Smooth muscle cell (in vitro differentiated cells): ENCODE data around the gene SNAP29. TPM values are rescaled to one million over a fixed set of nuclear protein-coding genes. Genes with fewer than 3 reads are reported as not detected.

Experiments
- DNase-seq: peaks from one replicate; lab custom pipeline; 2025; ENCODE audit not compliant: unreplicated experiment; lab: John Stamatoyannopoulos, UW
- H2AFZ ChIP-seq: fragments of 200-600 bp; sonication (generic); 2 replicates; pipeline ENCODE4 v1.6.0; 2016; ENCODE audit warnings: antibody characterized with exemption, low read depth, mild to moderate bottlenecking
- H3F3A ChIP-seq: fragments of 200-600 bp; sonication (generic); 2 replicates; pipeline ENCODE4 v1.6.0; 2017; ENCODE audit warnings: antibody characterized with exemption, low read depth
- H3K27ac ChIP-seq: fragments of 200-600 bp; sonication (generic); 2 replicates; pipeline ENCODE4 v1.5.1; 2016; ENCODE audit warnings: low read depth, mild to moderate bottlenecking
- H3K27me3 ChIP-seq: fragments of 200-600 bp; sonication (generic); 2 replicates; pipeline ENCODE4 v1.6.1; 2016; ENCODE audit warnings: low read depth, mild to moderate bottlenecking
- H3K36me3 ChIP-seq: fragments of 200-600 bp; sonication (generic); 2 replicates; pipeline ENCODE4 v1.5.1; 2016; ENCODE audit warnings: low read depth
- H3K4me1 ChIP-seq: fragments of 200-600 bp; sonication (generic); 2 replicates; pipeline ENCODE4 v1.5.1; 2016; ENCODE audit warnings: low read depth
- H3K4me2 ChIP-seq: fragments of 200-600 bp; sonication (generic); 2 replicates; pipeline ENCODE4 v1.6.0; 2016; ENCODE audit warnings: mild to moderate bottlenecking
- H3K4me3 ChIP-seq: fragments of 200-600 bp; sonication (generic); 2 replicates; pipeline ENCODE4 v1.5.1; 2016; ENCODE audit warnings: mild to moderate bottlenecking
- H3K79me2 ChIP-seq: fragments of 200-600 bp; sonication (generic); 2 replicates; pipeline ENCODE4 v1.6.0; 2016; ENCODE audit warnings: low read depth, mild to moderate bottlenecking
- H3K9ac ChIP-seq: fragments of 200-600 bp; sonication (generic); 2 replicates; pipeline ENCODE4 v1.6.0; 2016; ENCODE audit warnings: low read depth
- H3K9me3 ChIP-seq: fragments of 200-600 bp; sonication (generic); replicated peaks from 2 replicates; pipeline ENCODE4 v1.5.1; 2016; ENCODE audit warnings: low read depth
- H4K20me1 ChIP-seq: fragments of 200-600 bp; sonication (generic); 2 replicates; pipeline ENCODE4 v1.6.0; 2016; ENCODE audit warnings: low read depth
- CTCF ChIP-seq: fragments of 200-600 bp; sonication (generic); IDR thresholded peaks from 2 replicates; pipeline ENCODE4 v1.5.1; 2017; ENCODE audit warnings: borderline replicate concordance, mild to moderate bottlenecking, antibody characterized with exemption; ENCODE audit not compliant: insufficient read depth, poor library complexity, severe bottlenecking
- WGBS: methylation state at CpG from one replicate; pipeline ENCODE4 v1.1.7; 2016; ENCODE audit warnings: low lambda C conversion rate; 5-methylcytosine and 5-hydroxymethylcytosine counted together
- polyA plus RNA-seq: library from polyadenylated mRNA; unstranded; fragments of >200 nt; fragmentation: Nextera tagmentation; extraction: Ambion mirVana; gene quantifications from 2 replicates; pipeline ENCODE4 v1.2.1, GENCODE V29; 2016
- total RNA-seq: library from RNA; depleted of rRNA; stranded (reverse); fragments of >200 nt; gene quantifications from 2 replicates; pipeline ENCODE4 v1.2.3, GENCODE V29; 2014

Gene SNAP29
- total and polyA plus RNA-seq, 2 experiments from 2014 or later: 9.4 to 28.8 TPM

GRCh38 chr22:20839837-20840645 lies 18.8 kb upstream of the SNAP29 start:
- Histone ChIP-seq H4K20me1 (peaks cover 62% of the 10 kb centered on the region), H3K4me1 (no peaks in the 10 kb centered on the region), H3K79me2 (peaks cover 51% of the 10 kb centered on the region), H3K4me2 (no peak overlapping the region), H2AFZ (no peak overlapping the region), H3K27ac (no peak overlapping the region), H3F3A (no peaks in the 10 kb centered on the region), H3K4me3 (no peak overlapping the region), H3K36me3 (no peaks in the 10 kb centered on the region), H3K9ac (no peak overlapping the region), H3K27me3 (no peaks in the 10 kb centered on the region), H3K9me3 (no peaks in the 10 kb centered on the region)
- DNase-seq: no peak
- TF ChIP-seq CTCF: no peak
- WGBS: 82% methylated on average over 3 of the region's 3 CpGs

- H3F3A ChIP-seq: no peaks in the 10 kb centered on the region
- 63% methylated on average over 8 of the region's 8 CpGs for WGBS
- no peaks in the 10 kb centered on the region for H3K4me1 ChIP-seq
- H3K36me3 ChIP-seq: no peaks in the 10 kb centered on the region
- H3K9ac ChIP-seq: no peak overlapping the region
- H3K79me2 ChIP-seq: peaks cover 58% of the 10 kb centered on the region
- H4K20me1 ChIP-seq: peaks cover 70% of the 10 kb centered on the region
- H2AFZ ChIP-seq: no peak overlapping the region
- DNase-seq: no peak
- no peaks in the 10 kb centered on the region for H3K27me3 ChIP-seq
- no peak for TF ChIP-seq CTCF
- H3K4me2 ChIP-seq: no peak overlapping the region
- no peak overlapping the region for H3K4me3 ChIP-seq
- H3K27ac ChIP-seq: no peak overlapping the region
- H3K9me3 ChIP-seq: no peaks in the 10 kb centered on the region
These were observed 18.0 kb upstream of the SNAP29 start for GRCh38 chr22:20840646-20841371.

GRCh38 chr22:20843501-20843900 lies 15.3 kb upstream of the SNAP29 start:
- H3K79me2 ChIP-seq: peaks cover 70% of the 10 kb centered on the region
- 79% methylated on average over 2 of the region's 2 CpGs for WGBS

More at GRCh38 chr22:20843501-20843900, 15.3 kb upstream of the SNAP29 start:
- no peak for DNase-seq
- no peak overlapping the region for H3K27ac ChIP-seq
- no peaks in the 10 kb centered on the region for H3K4me1 ChIP-seq
- H2AFZ ChIP-seq: no peak overlapping the region
- H4K20me1 ChIP-seq: peaks cover 88% of the 10 kb centered on the region
- no peaks in the 10 kb centered on the region for H3K36me3 ChIP-seq
- H3K9ac ChIP-seq: no peak overlapping the region
- H3K4me3 ChIP-seq: no peak overlapping the region
- H3K27me3 ChIP-seq: no peaks in the 10 kb centered on the region
- no peak overlapping the region for H3K4me2 ChIP-seq
- TF ChIP-seq CTCF: no peak
- no peaks in the 10 kb centered on the region for H3K9me3 ChIP-seq
- no peaks in the 10 kb centered on the region for H3F3A ChIP-seq
